Peyer's patch (tissue), 4 donors: Measurements from ENCODE around the gene PSMB11. TPM values are rescaled to one million over a fixed set of nuclear protein-coding genes. Genes with fewer than 3 reads are reported as not detected.
A peak's percentile ranks its signal among the peaks of the same experiment; 100 is the strongest.

Experiments
- DNase-seq, 3 donors: peaks; one replicate each; pipeline ENCODE4 v3.0.0-alpha.2; 2017 to 2019
- H3K27ac ChIP-seq, 4 donors: fragments of 200-600 bp; sonication (generic); one replicate each; pipeline ENCODE4 v1.5.1; 2016 to 2019
- H3K27me3 ChIP-seq, 2 donors: fragments of 200-600 bp; sonication (generic); one replicate each; pipeline ENCODE4 v1.5.1; 2019
- H3K36me3 ChIP-seq, 3 donors: fragments of 200-600 bp; sonication (generic); one replicate each; pipeline ENCODE4 v1.5.1; 2016 to 2019
- H3K4me1 ChIP-seq, 4 donors: fragments of 200-600 bp; sonication (generic); one replicate each; pipeline ENCODE4 v1.5.1; 2016 to 2019
- H3K4me3 ChIP-seq, 4 donors: fragments of 200-600 bp; sonication (generic); 1 replicate in 3 of 4; 2 replicates in 1 of 4; pipeline ENCODE4 v1.5.1; 2016 to 2019; ENCODE audit warnings: mild to moderate bottlenecking in 1 of 4
- H3K9me3 ChIP-seq, 4 donors: fragments of 200-600 bp; sonication (generic); one replicate each; pipeline ENCODE4 v1.5.1; 2016 to 2019; ENCODE audit warnings: mild to moderate bottlenecking in 1 of 4
- POLR2A ChIP-seq, 2 donors: fragments of 450-650 bp; IDR thresholded peaks; one replicate each; pipeline ENCODE4 v1.5.1; 2017; ENCODE audit warnings: antibody characterized with exemption in 2 of 2, mild to moderate bottlenecking in 2 of 2, moderate library complexity in 2 of 2
- total RNA-seq, 4 donors: library from RNA; depleted of rRNA; stranded (reverse); fragments of >200 nt; gene quantifications; one replicate each; pipeline ENCODE4 v1.1.0, GENCODE V29; 2016
- TF ChIP-seq, protein P1 (sequence below), 6 experiments: fragments of 450-650 bp in 4 of 6; fragments of 200-600 bp in 2 of 6; sonication (generic) in 1 of 6; IDR thresholded peaks; one replicate each; pipeline ENCODE4 v1.5.1; 2017 to 2019; ENCODE audit warnings: antibody characterized with exemption in 6 of 6, mild to moderate bottlenecking in 3 of 6, moderate library complexity in 1 of 6

The PSMB11 gene
- total RNA-seq, 4 donors from 2014 or later, result not detected

DNA sequence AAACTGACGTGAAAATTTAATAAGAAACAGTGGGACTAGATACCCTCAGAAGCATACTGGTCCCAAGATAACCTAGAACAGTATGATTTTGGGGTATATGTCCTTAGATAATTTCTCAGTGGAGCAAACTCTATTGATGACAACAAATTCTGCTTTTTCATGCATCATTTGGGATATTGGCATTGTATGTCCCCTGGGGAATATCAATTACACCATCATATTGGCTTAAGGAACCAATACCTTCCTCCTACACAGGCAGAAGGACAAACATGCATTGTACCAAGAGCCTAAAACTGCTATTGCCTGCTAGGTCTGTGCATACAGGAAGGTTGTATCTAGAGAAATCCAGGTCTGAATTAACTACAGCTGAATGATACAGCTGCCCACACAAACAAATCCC, 32.9 kb downstream of the PSMB11 start:
- Histone ChIP-seq H3K9me3 (no peaks in the 10 kb centered on the region), H3K27me3 (no peaks in the 10 kb centered on the region), H3K27ac (peak overlapping the region in 1 of 4 donors; percentile 6), H3K36me3 (peaks cover 0 to 76% (median 3%) of the 10 kb centered on the region in 3 donors), H3K4me1 (peaks cover 0 to 55% (median 7%) of the 10 kb centered on the region in 4 donors), H3K4me3 (no peak overlapping the region)
- no peak for DNase-seq
- TF ChIP-seq POLR2A (IDR thresholded peaks at IDR 0.05), result no peak
- TF ChIP-seq, protein P1, sequence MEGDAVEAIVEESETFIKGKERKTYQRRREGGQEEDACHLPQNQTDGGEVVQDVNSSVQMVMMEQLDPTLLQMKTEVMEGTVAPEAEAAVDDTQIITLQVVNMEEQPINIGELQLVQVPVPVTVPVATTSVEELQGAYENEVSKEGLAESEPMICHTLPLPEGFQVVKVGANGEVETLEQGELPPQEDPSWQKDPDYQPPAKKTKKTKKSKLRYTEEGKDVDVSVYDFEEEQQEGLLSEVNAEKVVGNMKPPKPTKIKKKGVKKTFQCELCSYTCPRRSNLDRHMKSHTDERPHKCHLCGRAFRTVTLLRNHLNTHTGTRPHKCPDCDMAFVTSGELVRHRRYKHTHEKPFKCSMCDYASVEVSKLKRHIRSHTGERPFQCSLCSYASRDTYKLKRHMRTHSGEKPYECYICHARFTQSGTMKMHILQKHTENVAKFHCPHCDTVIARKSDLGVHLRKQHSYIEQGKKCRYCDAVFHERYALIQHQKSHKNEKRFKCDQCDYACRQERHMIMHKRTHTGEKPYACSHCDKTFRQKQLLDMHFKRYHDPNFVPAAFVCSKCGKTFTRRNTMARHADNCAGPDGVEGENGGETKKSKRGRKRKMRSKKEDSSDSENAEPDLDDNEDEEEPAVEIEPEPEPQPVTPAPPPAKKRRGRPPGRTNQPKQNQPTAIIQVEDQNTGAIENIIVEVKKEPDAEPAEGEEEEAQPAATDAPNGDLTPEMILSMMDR (IDR thresholded peaks at IDR 0.05), result no peak

DNA sequence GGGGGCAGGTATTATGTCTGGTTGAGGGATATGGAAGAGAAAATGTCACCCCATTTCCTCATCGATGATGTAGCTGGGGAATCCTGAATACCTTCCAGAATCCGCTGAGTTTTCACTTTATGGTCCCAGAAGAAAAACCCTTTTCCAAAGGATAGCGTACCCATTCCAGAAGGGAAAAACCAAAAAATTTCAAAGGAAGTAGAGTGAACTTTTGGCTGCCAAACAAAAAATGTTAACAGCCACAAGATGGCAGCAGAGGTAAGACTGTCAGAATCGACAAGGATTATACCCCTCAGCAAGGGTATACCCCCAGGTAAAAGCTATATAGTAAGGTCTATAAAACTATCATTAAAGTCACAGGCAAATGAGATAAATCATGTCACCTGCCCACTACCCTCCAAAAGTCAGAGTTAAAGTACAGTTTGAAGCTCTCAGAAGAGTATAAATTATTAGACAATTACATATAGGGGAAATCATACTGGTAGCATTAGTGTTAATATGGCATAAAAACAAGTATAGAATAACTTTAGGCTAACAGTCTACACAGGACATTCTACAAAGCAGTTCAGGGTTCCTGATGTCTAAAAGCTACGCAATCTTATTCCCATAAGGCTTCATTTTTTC, 34.9 kb downstream of the PSMB11 start:
- Histone ChIP-seq H3K4me3 (no peak overlapping the region), H3K4me1 (peaks cover 0 to 38% (median 1%) of the 10 kb centered on the region in 4 donors), H3K36me3 (peaks cover 0 to 96% (median 3%) of the 10 kb centered on the region in 3 donors), H3K27ac (no peak overlapping the region), H3K27me3 (no peaks in the 10 kb centered on the region), H3K9me3 (no peaks in the 10 kb centered on the region)
- no peak for DNase-seq
- TF ChIP-seq POLR2A (IDR thresholded peaks at IDR 0.05), result no peak
- TF ChIP-seq, protein P1 (IDR thresholded peaks at IDR 0.05), result peak; percentile 18 to 61 (median 50)

DNA sequence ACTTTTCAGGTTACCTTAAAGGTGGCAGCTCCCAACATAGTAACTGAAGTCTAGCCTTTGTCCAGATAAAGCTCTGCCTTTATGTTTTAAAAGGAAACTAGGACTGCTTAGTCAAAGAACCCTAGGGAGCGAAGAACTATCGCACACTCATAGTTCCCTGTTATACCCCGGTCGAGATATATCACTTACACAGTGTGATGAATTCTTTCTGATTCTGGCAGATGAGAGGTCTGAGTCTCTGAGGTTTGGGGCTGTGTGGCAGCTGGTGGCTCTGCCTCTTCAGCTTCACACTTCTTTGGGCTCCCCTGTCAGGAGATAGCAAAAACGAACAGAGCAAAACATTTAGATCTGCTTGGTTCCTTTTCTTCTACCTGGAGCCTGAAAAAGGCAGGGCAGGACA, 36.0 kb downstream of the PSMB11 start:
- Histone ChIP-seq H3K4me1 (peaks cover 0 to 27% (median 0%) of the 10 kb centered on the region in 4 donors), H3K36me3 (peaks cover 0 to 99% (median 3%) of the 10 kb centered on the region in 3 donors), H3K4me3 (no peak overlapping the region), H3K27me3 (no peaks in the 10 kb centered on the region), H3K9me3 (no peaks in the 10 kb centered on the region), H3K27ac (peak overlapping the region in 3 of 4 donors; percentile 28 to 72 (median 66))
- no peak for DNase-seq
- TF ChIP-seq POLR2A (IDR thresholded peaks at IDR 0.05), result no peak

DNA sequence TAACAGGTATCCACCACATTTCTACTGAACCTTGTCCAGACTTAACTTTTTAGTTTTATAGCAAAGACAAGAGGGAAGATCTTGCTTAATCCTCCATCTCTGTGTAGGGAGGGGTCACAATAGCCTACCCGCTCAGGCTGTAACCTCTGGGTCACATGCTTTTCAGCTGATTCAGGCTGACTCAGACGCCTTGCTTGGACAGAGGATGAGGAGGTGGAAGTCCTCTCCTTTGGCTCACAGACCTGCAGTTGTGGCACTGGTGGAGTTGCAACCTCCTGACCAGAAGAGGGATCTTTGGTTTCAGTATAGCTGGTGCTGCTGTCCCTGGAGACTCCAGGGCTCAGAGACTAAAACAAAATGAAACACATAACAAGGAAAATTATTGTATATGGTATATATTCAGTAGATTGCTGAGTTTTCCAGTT, 36.7 kb downstream of the PSMB11 start:
- H3K4me1 ChIP-seq, result peaks cover 0 to 26% (median 0%) of the 10 kb centered on the region in 4 donors
- H3K27me3 ChIP-seq, result no peaks in the 10 kb centered on the region
- TF ChIP-seq POLR2A (IDR thresholded peaks at IDR 0.05), result peak in 1 of 2 donors; percentile 28
- TF ChIP-seq, protein P1 (IDR thresholded peaks at IDR 0.05), result peak in 1 of 6 experiments; percentile 16
- peak overlapping the region in 3 of 4 donors; percentile 35 to 72 (median 66) for H3K27ac ChIP-seq
- no peaks in the 10 kb centered on the region for H3K9me3 ChIP-seq
- H3K4me3 ChIP-seq, result no peak overlapping the region
- DNase-seq, result peak in 1 of 3 donors; percentile 88
- H3K36me3 ChIP-seq, result peaks cover 0 to 100% (median 3%) of the 10 kb centered on the region in 3 donors

DNA sequence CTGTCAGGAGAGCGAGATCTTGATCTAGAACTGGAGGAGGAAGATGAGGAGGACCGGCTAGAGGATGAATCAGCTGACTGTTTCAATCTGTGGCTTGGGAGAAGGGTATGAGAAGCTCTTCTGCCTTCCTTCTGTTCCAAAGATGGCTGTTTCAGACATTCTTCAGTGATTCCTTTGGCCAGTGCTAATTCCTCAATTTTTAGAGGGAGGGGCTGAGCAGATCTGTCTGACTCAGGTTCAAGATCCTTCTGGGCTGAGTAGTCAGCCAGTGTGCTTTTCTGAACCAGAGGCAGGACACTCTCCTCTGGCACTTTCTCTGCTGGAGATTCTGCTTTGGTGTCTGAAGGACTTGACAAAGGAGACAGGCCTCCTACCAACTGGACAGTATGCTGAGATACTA, 37.7 kb downstream of the PSMB11 start:
- H3K9me3 ChIP-seq, result no peaks in the 10 kb centered on the region
- H3K36me3 ChIP-seq, result peaks cover 0 to 100% (median 3%) of the 10 kb centered on the region in 3 donors
- peak overlapping the region in 2 of 4 donors; percentile 66 to 72 for H3K27ac ChIP-seq
- DNase-seq, result no peak
- H3K4me1 ChIP-seq, result peaks cover 0 to 26% (median 0%) of the 10 kb centered on the region in 4 donors
- no peaks in the 10 kb centered on the region for H3K27me3 ChIP-seq
- H3K4me3 ChIP-seq, result no peak overlapping the region
- TF ChIP-seq POLR2A (IDR thresholded peaks at IDR 0.05), result no peak
- TF ChIP-seq, protein P1 (IDR thresholded peaks at IDR 0.05), result no peak

DNA sequence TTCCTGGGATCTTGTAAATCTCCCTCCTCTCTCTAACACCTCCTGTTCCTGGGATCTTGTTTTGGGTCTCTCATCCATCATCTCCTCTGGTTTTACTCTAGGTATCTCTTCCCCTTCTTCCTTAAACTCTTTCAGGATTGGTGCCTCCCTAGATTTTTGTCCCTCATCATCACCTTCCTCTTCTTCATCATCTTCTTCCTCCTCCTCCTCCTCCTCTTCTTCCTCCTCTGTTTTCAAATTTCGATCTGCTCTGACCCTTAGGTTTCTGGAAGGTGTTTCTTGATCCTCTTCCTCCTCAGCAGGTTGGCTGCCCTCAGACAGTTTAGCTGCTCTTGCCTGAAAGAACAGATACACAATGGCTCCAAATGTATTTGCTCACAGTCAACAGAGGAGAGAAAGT, 38.5 kb downstream of the PSMB11 start:
- TF ChIP-seq, protein P1 (IDR thresholded peaks at IDR 0.05), result no peak
- TF ChIP-seq POLR2A (IDR thresholded peaks at IDR 0.05), result no peak
- Histone ChIP-seq H3K4me1 (peaks cover 0 to 26% (median 0%) of the 10 kb centered on the region in 4 donors), H3K9me3 (no peaks in the 10 kb centered on the region), H3K27me3 (no peaks in the 10 kb centered on the region), H3K27ac (no peak overlapping the region), H3K36me3 (peaks cover 0 to 100% (median 3%) of the 10 kb centered on the region in 3 donors), H3K4me3 (no peak overlapping the region)
- no peak for DNase-seq
